ENCODE measurements around the gene SNX3.

Gene SNX3

DNA sequence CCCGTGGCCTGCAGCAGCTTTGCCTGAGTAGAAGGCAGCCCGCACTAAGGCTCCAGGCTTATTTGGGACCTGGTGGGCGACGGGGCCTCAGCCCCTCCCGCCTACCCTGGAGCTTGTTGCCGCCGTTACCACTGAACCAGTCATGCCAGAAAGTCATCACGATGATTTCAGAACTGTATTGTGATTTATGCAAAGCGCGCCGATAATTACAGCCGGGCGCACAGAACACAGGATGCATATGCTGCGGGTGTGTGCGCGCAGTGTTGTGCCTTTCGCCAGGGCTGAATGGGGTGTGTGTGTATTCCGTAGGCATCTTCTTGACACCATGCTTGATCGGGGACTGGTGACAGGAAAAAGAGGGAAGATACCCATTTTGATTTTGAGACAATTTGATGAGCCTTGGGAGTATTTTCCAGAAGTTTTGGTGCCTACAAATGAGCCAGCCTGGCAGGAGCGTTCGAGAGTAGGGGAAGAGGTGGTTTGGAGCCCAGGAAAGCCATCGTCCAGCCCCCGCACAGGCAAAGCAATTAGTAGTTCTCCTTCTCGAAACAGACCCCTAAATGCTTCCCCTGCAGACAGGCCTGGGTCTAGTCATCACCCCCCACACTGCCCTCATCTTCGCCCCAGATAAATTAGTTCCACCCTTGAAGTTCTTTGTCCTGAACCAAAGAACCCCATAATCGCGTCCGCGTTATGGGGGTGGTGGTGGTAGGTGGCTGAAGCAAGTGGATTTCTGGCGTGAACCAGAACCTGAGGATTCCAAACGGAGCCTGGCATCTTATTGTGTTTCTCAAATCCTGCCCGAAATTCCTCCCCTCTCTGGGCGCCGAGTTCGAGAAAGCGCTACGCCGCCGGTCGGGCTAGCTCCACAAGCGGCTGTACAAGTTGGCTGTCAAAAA is 96.9 kb downstream of the SNX3 start:
- H3K27me3 ChIP-seq (ENCODE audit: insufficient read depth, low read length) = peaks cover 99% of the 10 kb centered on the region
- H3K4me1 ChIP-seq (ENCODE audit: insufficient read depth, low read length) = peaks cover 54% of the 10 kb centered on the region
- H3K36me3 ChIP-seq (ENCODE audit: insufficient read depth, low read length) = no peaks in the 10 kb centered on the region
- H3K9me3 ChIP-seq (ENCODE audit: low read length) = no peaks in the 10 kb centered on the region
- H2AFZ ChIP-seq (ENCODE audit: low read depth, low read length) = no peak overlapping the region
- no peak overlapping the region for H3K4me3 ChIP-seq (ENCODE audit: low read length)

DNA sequence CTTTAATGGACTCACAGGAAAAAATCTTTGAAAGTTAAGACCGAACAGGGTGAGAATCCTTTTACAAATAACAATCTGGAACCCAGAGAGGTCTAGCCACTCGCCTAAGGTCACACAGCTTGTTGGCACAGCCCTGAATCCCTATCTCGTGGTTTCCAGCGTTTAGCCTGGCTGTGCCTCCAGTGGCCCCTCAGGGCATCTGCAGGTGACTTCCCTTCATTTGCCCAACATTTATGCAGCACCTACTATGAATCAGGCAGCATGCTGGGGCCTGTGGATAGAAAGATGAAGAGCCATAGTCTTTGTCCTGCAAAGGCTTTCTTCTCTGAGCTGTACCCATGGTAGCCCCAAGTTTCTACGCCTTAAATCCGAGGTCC is 97.6 kb downstream of the SNX3 start:
- no peaks in the 10 kb centered on the region for H3K36me3 ChIP-seq (ENCODE audit: insufficient read depth, low read length)
- no peak overlapping the region for H2AFZ ChIP-seq (ENCODE audit: low read depth, low read length)
- H3K27me3 ChIP-seq (ENCODE audit: insufficient read depth, low read length) = peaks cover 99% of the 10 kb centered on the region
- H3K4me3 ChIP-seq (ENCODE audit: low read length) = no peak overlapping the region
- H3K9me3 ChIP-seq (ENCODE audit: low read length) = no peaks in the 10 kb centered on the region
- peaks cover 53% of the 10 kb centered on the region for H3K4me1 ChIP-seq (ENCODE audit: insufficient read depth, low read length)

DNA sequence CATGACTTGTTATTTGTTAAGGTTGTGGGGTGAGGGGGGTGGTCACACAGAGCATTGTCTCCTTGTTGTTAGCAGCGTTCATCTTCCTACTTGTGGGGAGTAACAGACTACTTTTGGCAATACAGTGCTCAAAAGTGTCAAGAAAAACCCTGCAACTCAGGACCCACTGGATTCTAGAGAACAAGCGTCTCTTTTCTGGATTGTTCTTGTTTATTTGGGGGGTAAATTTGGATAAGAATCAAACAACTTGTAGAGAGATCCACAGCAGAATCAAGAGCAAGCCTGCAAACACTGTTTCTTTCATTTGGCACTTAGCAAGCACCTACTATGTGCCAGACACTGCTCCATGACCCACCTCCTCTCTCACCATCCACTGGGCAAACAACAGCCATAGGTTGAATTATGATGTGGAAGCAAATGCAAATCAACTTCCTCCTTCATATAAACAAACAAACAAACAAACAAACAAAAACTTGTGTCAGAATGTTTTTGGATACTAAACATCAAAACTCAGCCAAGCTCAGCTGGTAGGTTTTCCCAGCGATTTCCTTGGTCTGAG is 99.0 kb downstream of the SNX3 start:
- no peak overlapping the region for H3K4me3 ChIP-seq (ENCODE audit: low read length)
- H3K27me3 ChIP-seq (ENCODE audit: insufficient read depth, low read length) = peaks cover 94% of the 10 kb centered on the region
- peaks cover 53% of the 10 kb centered on the region for H3K4me1 ChIP-seq (ENCODE audit: insufficient read depth, low read length)
- no peak overlapping the region for H2AFZ ChIP-seq (ENCODE audit: low read depth, low read length)
- no peaks in the 10 kb centered on the region for H3K36me3 ChIP-seq (ENCODE audit: insufficient read depth, low read length)
- H3K9me3 ChIP-seq (ENCODE audit: low read length) = no peaks in the 10 kb centered on the region
